Colonic mucosa (tissue), 4 donors: ENCODE data around the gene GRWD1. TPM values are rescaled to one million over a fixed set of nuclear protein-coding genes. Genes with fewer than 3 reads are reported as not detected.
"Not testable (repeated sequence)": the region's sequence is repeated elsewhere in the genome, so short reads cannot be mapped to it uniquely, and the experiment has no call there.

Source experiments
- DNase-seq: peaks from one replicate; pipeline ENCODE4 v3.0.0-alpha.2; 2020
- H3K27ac ChIP-seq: fragments of 200-600 bp; one replicate; pipeline ENCODE4 v1.8.0; 2021
- H3K27me3 ChIP-seq: fragments of 200-600 bp; one replicate; pipeline ENCODE4 v1.8.0; 2021
- H3K36me3 ChIP-seq: fragments of 200-600 bp; one replicate; pipeline ENCODE4 v1.8.0; 2021
- H3K4me1 ChIP-seq: fragments of 200-600 bp; one replicate; pipeline ENCODE4 v1.8.0; 2021; ENCODE audit warnings: mild to moderate bottlenecking
- H3K4me3 ChIP-seq: fragments of 200-600 bp; one replicate; pipeline ENCODE4 v1.8.0; 2021
- H3K9ac ChIP-seq, 2 donors: one replicate each; pipeline ENCODE4 v1.7.0; 2013; ENCODE audit warnings: control low read depth in 2 of 2, low read depth in 2 of 2, low read length in 2 of 2
- H3K9me3 ChIP-seq: fragments of 200-600 bp; one replicate; pipeline ENCODE4 v1.8.0; 2021
- intact Hi-C: fragments of 100-400 bp; cut with DNase I; formaldehyde crosslinking; loops from one replicate; pipeline ENCODE4 v1.14.1; 2022
- total RNA-seq, 2 donors: library from RNA; stranded (reverse); fragmentation: NEBNext Ultra II Directional in 1 of 2; extraction: Animal tissue kit (Norgen Biotek cat#: 25700) in 1 of 2; gene quantifications; one replicate each; pipeline ENCODE4 v1.2.1, GENCODE V29; 2021
- TF ChIP-seq, protein P1 (sequence below): fragments of 200-600 bp; IDR thresholded peaks from one replicate; pipeline ENCODE4 v1.8.0; 2022; ENCODE audit warnings: antibody characterized with exemption, mild to moderate bottlenecking
- donor health status: healthy.
- donor health status: DM: no; HTN: no; CAD: no.
- donor health status: DM: no; HTN: no; CAD: no.

Gene GRWD1
- total RNA-seq, 2 donors from 2014 or later = 17.0 to 45.8 TPM

DNA sequence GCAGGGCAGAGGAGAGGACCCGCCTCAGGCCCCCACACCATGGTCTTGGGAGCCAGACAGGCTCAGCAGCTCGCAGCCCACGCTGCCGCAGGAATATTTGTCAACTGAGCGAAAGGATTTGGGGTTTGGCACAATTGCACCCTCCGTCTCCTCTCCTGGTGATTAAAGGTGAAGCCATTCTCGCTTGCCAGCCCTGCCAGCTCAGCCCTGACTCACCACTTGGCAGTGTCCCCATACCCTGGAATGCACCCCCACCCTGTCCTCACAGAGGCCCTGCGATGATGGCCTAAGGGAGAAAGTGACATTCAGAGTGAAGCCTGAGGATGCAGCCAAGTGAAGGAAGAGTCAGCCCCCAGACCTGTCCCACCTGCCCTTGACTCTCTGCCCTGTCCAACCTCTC is 42.2 kb downstream of the GRWD1 start:
- TF ChIP-seq, protein P1, sequence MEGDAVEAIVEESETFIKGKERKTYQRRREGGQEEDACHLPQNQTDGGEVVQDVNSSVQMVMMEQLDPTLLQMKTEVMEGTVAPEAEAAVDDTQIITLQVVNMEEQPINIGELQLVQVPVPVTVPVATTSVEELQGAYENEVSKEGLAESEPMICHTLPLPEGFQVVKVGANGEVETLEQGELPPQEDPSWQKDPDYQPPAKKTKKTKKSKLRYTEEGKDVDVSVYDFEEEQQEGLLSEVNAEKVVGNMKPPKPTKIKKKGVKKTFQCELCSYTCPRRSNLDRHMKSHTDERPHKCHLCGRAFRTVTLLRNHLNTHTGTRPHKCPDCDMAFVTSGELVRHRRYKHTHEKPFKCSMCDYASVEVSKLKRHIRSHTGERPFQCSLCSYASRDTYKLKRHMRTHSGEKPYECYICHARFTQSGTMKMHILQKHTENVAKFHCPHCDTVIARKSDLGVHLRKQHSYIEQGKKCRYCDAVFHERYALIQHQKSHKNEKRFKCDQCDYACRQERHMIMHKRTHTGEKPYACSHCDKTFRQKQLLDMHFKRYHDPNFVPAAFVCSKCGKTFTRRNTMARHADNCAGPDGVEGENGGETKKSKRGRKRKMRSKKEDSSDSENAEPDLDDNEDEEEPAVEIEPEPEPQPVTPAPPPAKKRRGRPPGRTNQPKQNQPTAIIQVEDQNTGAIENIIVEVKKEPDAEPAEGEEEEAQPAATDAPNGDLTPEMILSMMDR = no peak
- DNase-seq = peak; percentile 80
- Histone ChIP-seq H3K4me1 (peaks cover 12% of the 10 kb centered on the region), H3K36me3 (no peaks in the 10 kb centered on the region), H3K4me3 (no peak overlapping the region), H3K27me3 (peaks cover 3% of the 10 kb centered on the region), H3K27ac (no peak overlapping the region), H3K9ac (peak overlapping the region in 1 of 2 donors; percentile 12), H3K9me3 (no peaks in the 10 kb centered on the region)
- intact Hi-C loops = loop anchor here (5.0 kb wide), 1 partner anchor 99 kb away; no protein-coding TSS in a partner anchor

DNA sequence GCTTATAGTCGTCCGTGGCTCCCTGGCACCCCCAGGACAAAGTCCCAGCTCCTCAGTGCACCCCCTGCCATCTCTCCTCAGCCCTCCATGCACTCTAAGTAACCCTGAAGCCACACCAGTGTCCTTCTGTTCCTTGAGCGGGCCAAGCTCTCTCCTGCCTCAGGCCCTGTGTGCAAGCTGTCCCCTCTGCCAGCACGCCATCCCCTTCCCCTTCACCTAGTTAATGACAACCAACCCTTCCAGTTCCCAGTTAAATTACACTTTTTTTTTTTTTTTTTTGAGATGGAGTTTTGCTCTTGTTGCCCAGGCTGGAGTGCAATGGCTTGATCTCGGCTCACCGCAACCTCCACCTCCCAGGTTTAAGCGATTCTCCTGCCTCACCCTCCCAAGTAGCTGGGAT is 42.7 kb downstream of the GRWD1 start:
- H3K9me3 ChIP-seq, H3K4me3 ChIP-seq, DNase-seq, H3K27me3 ChIP-seq, H3K36me3 ChIP-seq, H3K9ac ChIP-seq, H3K27ac ChIP-seq: not testable (repeated sequence)
- intact Hi-C loops = loop anchor here (5.0 kb wide), 1 partner anchor 99 kb away; no protein-coding TSS in a partner anchor
- H3K4me1 ChIP-seq = peaks cover 12% of the 10 kb centered on the region

DNA sequence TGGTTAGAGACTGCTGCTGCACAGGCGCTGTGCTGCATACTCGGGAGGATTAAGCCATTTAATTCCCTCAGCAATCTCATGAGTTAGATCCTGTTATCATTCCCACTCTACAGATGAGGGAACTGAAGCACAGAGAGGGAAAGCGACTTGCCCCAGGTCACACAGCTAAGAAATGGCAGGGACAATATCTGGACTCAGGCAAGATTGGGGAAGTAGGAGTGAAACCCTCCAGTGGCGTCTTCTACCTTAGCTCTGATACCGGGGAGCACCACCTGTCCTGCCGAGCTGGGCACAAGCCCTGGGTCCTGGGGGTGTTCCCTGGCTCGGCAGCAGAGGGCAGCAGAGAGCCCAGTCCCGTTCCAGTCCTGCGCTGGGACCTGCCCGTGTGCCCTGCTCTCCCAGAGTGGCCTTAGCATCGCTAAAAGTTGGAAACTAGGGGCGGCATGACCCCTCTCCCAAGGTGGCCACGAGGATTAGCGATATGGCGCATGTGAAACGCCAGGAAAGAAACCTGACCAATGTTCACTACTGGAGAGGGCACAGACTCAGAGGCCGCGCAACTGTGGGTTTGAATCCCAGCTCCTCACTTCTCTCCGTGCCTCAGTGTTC is 43.9 kb downstream of the GRWD1 start:
- no peaks in the 10 kb centered on the region for H3K36me3 ChIP-seq
- peak; percentile 86 for DNase-seq
- intact Hi-C loops = loop anchor here (5.0 kb wide), 1 partner anchor 98 kb away; no protein-coding TSS in a partner anchor
- H3K9ac ChIP-seq = no peak overlapping the region
- no peaks in the 10 kb centered on the region for H3K9me3 ChIP-seq
- H3K4me1 ChIP-seq = peaks cover 12% of the 10 kb centered on the region
- peaks cover 3% of the 10 kb centered on the region for H3K27me3 ChIP-seq
- H3K4me3 ChIP-seq = no peak overlapping the region
- TF ChIP-seq, protein P1 = peak; percentile 98
- H3K27ac ChIP-seq = no peak overlapping the region

DNA sequence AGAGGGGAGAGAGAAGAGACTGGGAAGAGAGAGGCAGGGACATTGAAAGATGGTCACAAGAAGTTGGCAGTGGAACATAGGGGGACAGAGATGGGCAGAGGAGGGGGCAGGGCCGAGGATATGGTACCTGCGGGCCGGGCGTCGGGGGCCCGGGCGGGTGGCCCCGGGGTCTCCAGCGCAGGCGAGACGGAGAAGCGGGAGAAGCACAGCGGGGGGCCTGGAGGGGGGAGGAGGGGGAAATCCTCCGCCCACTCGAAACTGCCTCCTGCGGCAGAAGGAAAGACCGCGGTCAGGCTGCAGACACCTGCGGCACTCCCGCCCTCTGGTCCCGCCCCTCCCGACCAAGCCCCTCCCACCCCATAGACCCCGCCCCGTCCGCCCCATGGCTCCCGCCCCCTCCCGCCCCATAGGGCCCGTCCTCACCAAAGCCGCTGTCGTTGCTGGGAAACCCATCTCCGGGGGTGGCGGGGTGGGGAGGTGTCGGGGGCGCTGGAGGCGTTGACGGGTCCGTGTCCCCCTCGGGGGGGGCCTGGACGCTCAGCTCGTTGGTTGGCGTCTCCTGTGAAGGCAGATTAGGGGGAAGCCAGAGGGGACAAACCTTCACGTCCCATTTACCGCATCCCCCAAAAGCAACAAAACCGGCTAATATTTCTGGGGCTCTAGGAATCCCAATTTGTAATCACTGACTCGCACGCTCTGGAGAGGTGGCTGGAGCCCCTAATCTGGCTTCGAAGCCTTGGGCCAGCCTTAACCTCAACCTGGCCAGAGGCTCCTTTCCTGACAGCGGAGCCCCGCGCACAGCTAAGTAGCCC is 45.4 kb downstream of the GRWD1 start:
- H3K9ac ChIP-seq = peak overlapping the region in 1 of 2 donors; percentile 43
- H3K27ac ChIP-seq = no peak overlapping the region
- no peaks in the 10 kb centered on the region for H3K9me3 ChIP-seq
- TF ChIP-seq, protein P1 = no peak
- peaks cover 12% of the 10 kb centered on the region for H3K4me1 ChIP-seq
- H3K27me3 ChIP-seq = peaks cover 3% of the 10 kb centered on the region
- no peak overlapping the region for H3K4me3 ChIP-seq
- peak; percentile 63 for DNase-seq
- H3K36me3 ChIP-seq = no peaks in the 10 kb centered on the region
- intact Hi-C loops = no loop called here

DNA sequence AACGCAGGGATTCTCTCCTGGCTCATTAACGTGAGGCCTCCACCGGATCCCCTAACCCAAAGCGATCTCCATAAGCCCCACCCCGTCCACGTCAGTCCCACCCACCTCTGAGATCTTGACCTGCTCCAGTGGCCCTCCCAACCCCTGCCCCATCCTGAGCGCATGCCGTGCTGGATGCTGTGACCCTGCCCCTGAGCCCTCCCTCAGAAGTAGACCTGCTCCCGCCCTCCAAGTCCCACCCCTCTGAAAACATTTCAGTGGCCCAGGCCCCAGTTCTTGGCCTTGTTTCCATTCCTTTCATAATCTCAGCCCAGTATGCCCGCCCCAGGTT is 46.0 kb downstream of the GRWD1 start:
- H3K27me3 ChIP-seq = peaks cover 3% of the 10 kb centered on the region
- H3K27ac ChIP-seq = no peak overlapping the region
- H3K4me3 ChIP-seq = no peak overlapping the region
- H3K9ac ChIP-seq = no peak overlapping the region
- TF ChIP-seq, protein P1 = no peak
- H3K36me3 ChIP-seq = no peaks in the 10 kb centered on the region
- H3K4me1 ChIP-seq = peaks cover 12% of the 10 kb centered on the region
- H3K9me3 ChIP-seq = no peaks in the 10 kb centered on the region
- intact Hi-C loops = no loop called here
- DNase-seq = no peak
